VCaP (cell line): Measurements from ENCODE around the gene SRGAP2C.
"Not testable (repeated sequence)": the region's sequence is repeated elsewhere in the genome, so short reads cannot be mapped to it uniquely, and the experiment has no call there.

Experiments
- H3K27ac ChIP-seq: fragments of 450-650 bp; 2 replicates; pipeline ENCODE4 v1.5.1; 2017
- TF ChIP-seq, protein P1 (sequence below): fragments of 450-650 bp; conservative IDR thresholded peaks from 2 replicates; pipeline ENCODE4 v1.5.1; 2017; ENCODE audit warnings: mild to moderate bottlenecking, moderate library complexity

The SRGAP2C gene

DNA sequence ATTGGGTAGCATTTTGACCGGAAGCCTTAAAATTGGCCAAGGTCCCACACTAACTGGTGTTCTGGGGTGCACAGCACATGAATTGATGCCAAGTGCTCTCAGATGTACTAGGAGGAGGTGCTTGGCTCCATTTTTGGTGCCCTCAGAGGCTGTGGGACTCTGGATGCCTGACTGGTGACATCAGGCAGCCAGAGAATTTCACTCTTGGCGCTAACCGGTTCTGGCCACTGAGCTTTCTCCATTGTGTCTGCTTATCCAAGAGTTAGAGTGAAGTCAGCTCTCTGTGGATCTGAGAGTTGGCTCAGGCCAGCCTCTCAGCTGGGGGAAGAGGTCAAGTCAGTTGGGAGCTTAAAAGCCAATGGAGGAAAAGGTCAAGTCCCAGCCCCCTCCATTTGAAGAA, 200.4 kb downstream of the SRGAP2C start:
- H3K27ac ChIP-seq = not testable (repeated sequence)

DNA sequence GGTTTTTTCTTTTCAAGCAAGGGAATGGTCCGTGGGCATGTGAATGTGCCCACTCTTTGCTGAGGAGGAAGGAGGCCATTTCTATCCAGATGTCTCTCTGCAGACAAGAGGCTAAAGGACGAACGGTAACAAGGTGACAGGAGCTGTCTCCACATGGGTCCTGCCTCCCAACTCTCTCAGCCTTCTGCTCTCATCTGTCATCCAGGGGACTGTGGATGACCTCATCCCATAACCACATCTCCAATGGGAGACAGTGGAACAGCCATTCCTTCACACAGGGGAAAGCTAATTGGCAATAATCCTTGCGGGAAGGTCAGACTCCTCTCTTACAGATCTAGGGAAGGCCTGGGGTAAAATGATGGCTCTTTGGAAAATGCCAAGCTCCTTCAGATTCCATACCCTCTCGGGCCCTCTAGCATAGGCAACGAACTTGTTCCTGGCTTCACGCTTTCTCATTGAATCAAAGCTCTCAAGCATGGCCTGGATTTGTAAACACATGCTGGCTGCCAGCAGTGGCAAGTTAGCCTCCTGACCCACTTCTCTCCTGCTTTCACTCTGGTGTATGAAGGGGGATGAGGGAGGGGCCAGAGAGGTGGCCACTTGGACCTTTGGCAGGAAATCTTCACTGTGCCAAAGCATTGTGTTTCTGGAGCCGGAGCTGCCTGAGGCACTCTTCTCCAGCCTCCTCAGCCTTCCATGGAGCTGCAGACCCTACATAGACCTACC, 201.0 kb downstream of the SRGAP2C start:
- H3K27ac ChIP-seq = not testable (repeated sequence)

DNA sequence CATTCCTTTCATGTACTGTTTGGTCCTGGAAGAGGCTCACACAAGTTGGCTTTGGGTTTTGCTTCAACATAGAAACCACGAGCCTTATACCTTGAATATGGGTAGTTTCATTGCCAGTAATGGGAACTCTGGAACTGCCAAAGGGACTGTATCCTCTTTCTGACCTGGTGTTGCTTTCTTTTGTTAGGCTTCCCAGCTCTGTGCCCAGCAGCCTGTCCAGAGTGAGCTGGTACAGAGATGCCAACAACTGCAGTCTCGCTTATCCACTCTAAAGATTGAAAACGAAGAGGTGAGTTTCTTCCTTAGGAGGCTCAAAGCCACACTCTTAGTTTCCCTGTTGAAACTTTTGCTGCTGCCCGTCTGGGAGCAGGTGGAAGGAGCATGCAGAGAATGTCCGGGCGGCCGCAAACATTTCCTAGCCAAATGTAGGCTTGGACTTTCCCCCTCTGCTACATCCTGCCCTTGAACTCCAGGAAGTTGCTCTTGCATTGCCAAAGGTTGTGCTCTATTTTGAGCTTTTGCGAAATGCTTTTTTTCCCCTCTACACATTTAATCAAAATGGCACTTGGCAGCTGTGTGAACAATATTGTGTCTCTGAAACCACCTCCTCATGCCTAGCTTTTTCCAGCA, 201.7 kb downstream of the SRGAP2C start:
- not testable (repeated sequence) for H3K27ac ChIP-seq

DNA sequence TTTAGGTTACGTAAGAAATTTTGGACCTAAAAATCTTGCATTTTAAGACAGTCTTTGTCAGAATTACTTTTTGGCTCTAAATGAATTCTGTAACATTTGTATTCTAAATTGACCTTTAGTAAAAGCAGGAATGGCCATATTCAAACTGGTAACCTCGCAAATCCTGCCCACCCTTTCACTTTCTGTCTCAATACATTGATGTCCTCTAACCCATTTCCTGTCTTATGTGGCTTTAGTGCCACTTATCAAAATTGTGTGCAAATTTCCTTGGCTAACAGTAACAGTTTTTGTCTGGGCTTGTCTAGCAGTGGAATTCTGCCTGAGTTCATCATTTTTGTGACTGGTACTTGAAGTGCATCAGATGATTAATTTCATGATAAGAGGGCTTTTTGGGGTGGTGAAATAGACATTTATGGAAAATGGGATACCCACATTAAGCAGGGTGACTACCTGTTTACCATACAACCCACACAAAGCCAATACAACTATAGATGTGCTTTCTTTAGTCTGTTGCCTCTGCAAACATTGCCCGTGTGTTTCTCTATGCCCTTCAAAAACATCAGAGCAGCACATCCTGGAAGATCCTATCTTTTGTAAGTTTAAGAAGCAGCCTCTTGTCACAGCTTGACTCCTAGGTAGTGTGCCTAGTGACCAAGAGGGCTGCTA, 205.3 kb downstream of the SRGAP2C start:
- H3K27ac ChIP-seq = not testable (repeated sequence)

DNA sequence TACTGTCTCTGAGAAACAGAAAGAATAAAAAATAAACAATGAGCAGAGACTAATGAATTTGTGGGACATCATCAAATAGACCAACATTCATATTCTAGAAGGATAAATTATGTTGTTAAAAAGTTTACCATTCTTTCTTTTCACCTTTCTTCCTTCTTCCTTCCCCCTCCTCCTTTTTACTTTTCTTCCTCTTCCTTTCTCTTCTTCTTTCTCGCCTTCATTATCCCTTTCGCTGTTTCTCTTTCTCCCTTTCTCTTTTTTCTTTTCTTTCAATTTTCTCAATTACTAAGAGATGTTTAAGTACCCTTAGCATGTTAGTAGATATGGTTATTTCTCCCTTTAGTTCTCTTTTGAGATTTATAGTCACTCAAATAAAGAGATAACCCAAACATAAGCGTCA, 207.4 kb downstream of the SRGAP2C start:
- not testable (repeated sequence) for H3K27ac ChIP-seq

DNA sequence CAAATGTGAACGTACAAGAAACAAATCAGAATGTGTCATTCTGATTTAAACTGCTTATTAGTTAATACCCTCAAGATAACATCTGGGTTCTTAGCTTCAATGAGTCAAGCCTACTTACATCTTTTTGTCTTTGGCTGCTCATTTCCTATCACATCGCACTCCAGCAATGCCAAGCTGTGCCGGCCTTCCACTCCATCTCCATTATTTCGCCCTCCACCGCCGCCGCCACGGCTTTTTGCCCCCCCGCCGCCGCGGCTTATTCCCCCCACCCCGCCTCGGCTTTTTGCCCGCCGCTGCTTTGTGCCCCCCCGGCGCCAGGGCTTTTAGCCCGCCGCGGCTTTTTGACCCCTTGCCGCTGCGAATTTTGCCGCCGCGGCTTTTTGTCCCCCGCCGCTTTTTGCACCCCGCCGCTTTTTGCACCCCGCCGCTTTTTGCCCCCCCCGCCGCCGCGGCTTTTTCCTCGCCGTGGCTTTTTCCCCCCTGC, 211.0 kb downstream of the SRGAP2C start:
- not testable (repeated sequence) for H3K27ac ChIP-seq

DNA sequence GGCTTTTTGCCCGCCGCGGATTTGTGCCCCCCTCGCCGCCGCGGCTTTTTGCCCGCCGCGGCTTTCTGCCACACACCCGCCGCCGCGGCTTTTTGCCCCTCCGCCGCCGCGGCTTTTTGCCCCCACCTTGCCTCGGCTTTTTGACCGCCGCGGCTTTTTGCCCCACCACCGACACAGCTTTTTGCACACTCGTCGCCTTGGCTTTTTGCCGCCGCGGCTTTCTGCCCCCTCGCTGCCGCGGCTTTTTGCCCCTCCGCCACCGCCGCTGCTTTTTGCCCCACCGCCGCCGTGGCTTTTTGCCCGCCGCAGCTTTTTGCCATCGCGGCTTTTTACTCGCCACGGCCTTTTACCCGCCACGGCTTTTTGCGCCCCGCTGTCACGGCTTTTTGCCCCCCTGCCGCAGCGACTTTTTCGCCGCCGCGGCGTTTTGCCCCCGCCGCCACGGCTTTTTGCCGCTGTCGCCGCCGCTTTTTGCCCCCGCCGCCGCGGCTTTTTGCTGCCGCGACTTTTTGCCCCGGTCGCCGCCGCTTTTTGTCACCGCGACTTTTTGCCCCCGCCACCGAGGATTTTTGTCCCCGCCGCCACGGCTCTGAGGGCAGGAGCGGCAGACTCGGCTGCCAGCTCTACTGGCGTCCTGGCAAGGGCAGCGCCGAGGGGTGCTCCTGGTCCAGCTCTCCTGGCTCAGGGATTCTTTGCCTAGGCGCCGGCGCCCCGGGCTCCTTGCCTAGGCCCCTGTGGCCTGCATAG, 211.7 kb downstream of the SRGAP2C start:
- H3K27ac ChIP-seq = not testable (repeated sequence)

DNA sequence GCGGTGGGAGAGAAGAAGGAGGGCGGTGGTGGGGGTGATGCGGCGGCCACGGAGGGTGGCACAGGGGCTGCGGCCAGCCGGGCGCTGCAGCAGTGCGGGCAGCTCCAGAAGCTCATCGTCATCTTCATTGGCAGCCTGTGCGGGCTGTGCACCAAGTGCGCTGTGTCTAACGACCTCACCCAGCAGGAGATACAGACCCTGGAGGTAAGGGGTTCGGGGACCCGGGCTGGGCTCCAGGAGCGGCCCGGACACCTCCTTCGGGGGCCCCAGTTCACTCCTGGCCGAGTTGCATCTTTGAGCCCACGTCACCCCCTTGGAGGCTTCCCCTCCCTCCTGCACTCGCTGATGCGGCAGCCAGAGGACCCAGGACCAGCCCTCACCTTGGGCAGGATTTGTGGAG, 212.3 kb downstream of the SRGAP2C start:
- H3K27ac ChIP-seq = not testable (repeated sequence)

DNA sequence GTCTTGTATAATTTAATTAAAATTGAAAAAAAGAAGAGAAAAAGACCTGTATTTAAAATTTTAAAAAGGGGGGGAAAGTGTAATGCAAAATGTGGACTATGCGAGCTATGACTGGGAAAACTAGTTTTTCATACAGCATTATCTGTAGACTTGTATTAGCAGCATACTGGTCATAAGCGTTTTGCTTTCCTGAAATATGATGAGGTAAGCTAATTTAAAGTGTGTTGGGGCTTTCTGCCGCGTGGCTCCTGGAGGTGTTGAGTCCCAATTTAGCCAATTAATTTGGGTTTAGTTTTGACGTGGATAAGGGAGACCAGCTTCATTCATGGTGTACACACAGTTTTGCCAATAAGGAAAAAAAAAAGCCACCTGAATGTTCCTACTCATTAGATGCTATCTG, 214.4 kb downstream of the SRGAP2C start:
- not testable (repeated sequence) for H3K27ac ChIP-seq

DNA sequence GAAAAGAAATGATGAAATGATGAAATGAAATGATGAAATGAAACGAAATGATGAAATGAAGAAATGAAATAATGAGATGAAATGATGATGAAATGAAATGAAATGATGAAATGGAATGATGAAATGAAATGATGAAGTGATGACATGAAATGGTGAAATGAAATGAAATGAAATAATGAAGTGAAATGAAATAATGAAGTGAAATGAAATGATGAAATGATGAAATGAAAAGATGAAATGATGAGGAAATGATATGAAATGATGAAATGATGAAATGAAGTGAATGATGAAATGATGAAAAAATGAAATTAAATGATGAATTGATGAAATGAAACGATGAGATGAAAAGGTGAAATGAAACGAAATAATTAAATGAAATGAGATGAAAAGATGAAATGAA, 215.3 kb downstream of the SRGAP2C start:
- H3K27ac ChIP-seq = not testable (repeated sequence)

DNA sequence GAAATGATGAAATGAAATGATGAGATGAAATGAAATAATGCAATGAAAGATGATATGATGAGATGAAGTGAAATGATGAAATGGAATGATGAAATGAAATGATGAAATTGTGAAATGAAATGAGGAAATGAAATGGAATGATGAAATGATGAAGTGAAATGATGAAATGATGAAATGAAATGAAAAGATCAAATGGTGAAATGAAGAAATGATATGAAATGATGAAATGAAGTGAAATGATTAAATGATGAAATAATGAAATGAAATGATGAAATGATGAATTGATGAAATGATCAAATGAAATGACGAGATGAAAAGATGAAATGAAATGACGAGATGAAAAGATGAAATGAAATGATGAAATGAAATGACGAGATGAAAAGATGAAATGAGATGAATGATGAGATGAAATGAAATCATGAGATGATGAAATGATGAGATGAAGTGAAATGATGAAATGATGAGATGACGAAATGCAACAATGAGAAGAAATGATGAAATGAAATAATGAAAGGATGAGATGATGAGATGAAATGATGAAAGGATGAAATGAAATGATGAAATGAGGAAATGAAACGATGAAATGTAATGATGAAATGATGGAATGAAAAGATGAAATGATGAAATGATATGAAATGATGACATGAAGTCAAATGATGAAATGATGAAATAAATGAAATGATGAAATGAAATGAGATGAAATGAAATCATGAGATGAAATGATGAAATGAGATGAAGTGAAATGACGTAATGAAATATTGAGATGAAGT, 216.0 kb downstream of the SRGAP2C start:
- H3K27ac ChIP-seq = peak overlapping the region; percentile 65

DNA sequence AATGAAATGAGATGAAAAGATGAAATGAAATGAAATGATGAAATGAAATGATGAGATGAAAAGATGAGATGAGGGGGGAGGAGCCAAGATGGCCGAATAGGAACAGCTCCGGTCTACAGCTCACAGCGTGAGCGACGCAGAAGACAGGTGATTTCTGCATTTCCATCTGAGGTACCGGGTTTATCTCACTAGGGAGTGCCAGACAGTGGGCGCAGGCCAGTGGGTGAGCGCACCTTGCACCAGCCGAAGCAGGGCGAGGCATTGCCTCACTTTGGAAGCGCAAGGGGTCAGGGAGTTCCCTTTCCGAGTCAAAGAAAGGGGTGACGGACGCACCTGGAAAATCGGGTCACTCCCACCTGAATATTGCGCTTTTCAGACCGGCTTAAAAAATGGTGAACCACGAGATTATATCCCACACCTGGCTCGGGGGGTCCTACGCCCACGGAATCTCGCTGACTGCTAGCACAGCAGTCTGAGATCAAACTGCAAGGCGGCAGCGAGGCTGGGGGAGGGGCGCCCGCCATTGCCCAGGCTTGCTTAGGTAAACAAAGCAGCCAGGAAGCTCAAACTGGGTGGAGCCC, 216.7 kb downstream of the SRGAP2C start:
- peak overlapping the region; percentile 65 for H3K27ac ChIP-seq

DNA sequence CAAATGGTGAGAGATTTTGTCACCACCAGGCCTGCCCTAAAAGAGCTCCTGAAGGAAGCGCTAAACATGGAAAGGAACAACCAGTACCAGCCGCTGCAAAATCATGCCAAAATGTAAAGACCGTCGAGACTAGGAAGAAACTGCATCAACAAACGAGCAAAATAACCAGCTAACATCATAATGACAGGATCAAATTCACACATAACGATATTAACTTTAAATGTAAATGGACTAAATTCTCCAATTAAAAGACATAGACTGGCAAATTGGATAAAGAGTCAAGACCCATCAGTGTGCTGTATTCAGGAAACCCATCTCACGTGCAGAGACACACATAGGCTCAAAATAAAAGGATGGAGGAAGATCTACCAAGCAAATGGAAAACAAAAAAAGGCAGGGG, 218.5 kb downstream of the SRGAP2C start:
- H3K27ac ChIP-seq = not testable (repeated sequence)

DNA sequence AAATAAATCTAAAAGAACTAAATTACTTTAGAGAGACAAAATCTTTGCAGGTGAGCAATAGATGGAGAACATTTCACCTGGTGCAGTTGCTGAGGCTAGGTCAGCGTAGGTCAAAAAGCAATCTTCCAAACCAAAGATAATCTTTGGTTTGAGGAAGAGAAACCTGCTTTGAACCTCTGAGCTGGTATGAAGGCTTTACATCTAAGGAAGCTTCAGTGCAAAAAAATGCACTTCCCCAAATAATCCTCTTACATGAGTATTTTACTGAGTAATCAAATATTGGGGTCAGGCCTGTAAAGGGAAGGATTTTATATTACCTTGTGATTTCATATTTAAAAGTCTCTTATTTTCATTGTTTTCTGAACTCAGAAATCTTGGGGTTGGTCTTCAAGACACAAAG, 223.6 kb downstream of the SRGAP2C start:
- TF ChIP-seq, protein P1, sequence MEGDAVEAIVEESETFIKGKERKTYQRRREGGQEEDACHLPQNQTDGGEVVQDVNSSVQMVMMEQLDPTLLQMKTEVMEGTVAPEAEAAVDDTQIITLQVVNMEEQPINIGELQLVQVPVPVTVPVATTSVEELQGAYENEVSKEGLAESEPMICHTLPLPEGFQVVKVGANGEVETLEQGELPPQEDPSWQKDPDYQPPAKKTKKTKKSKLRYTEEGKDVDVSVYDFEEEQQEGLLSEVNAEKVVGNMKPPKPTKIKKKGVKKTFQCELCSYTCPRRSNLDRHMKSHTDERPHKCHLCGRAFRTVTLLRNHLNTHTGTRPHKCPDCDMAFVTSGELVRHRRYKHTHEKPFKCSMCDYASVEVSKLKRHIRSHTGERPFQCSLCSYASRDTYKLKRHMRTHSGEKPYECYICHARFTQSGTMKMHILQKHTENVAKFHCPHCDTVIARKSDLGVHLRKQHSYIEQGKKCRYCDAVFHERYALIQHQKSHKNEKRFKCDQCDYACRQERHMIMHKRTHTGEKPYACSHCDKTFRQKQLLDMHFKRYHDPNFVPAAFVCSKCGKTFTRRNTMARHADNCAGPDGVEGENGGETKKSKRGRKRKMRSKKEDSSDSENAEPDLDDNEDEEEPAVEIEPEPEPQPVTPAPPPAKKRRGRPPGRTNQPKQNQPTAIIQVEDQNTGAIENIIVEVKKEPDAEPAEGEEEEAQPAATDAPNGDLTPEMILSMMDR = no peak
- H3K27ac ChIP-seq = no peak overlapping the region
